HG02884 (cell line): ENCODE measurements around the gene RBM4.

Experiments used
- ATAC-seq: cut with Tn5 transposase; IDR thresholded peaks from one replicate; pipeline ENCODE4 v1.9.1; 2021; ENCODE audit warnings: mild to moderate bottlenecking, moderate library complexity; ENCODE audit not compliant: unreplicated experiment

RBM4 gene

GRCh38 chr11:66688561-66689534, 50.3 kb downstream of the RBM4 start:
- no peak for ATAC-seq

GRCh38 chr11:66689661-66690590, 51.4 kb downstream of the RBM4 start:
- no peak for ATAC-seq

GRCh38 chr11:66691311-66691980, 52.9 kb downstream of the RBM4 start:
- no peak for ATAC-seq

- ATAC-seq, result no peak
Observed at GRCh38 chr11:66692446-66692845, 53.9 kb downstream of the RBM4 start.

- no peak for ATAC-seq
Observed at GRCh38 chr11:66692871-66693331, 54.4 kb downstream of the RBM4 start.

- ATAC-seq, result no peak
Observed at GRCh38 chr11:66693356-66694055, 55.0 kb downstream of the RBM4 start.

- no peak for ATAC-seq
Observed at GRCh38 chr11:66694056-66694410, 55.5 kb downstream of the RBM4 start.

GRCh38 chr11:66694732-66695207, 56.3 kb downstream of the RBM4 start:
- no peak for ATAC-seq
